ENCODE measurements around the gene GPR37.

Gene GPR37

GRCh38 chr7:124724507-124725192, 40.9 kb downstream of the GPR37 start:
- DNase-seq (ENCODE audit: low read depth, low spot score), result no peak

DNA sequence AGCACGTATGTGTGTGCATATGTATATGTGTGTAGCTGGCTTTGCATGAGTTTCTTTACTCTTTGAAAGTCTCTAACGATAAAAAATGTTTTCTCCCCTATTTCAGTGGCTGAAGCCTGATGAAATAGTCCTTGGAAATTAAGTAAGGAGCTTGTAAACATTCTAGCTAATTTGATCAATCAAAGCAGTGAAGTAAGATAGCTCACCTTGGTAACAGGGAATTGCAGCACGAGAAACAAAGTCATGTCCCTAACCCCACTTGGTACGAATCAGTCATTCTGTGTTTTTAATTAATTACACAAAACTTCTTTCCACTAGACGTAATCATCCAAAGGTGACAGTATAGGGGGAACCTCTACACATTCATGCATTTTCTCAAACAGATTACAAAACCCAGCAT, 41.5 kb downstream of the GPR37 start:
- DNase-seq (ENCODE audit: low read depth, low spot score), result no peak

GRCh38 chr7:124723012-124723411, 42.6 kb downstream of the GPR37 start:
- DNase-seq (ENCODE audit: low read depth, low spot score), result peak; percentile 56

DNA sequence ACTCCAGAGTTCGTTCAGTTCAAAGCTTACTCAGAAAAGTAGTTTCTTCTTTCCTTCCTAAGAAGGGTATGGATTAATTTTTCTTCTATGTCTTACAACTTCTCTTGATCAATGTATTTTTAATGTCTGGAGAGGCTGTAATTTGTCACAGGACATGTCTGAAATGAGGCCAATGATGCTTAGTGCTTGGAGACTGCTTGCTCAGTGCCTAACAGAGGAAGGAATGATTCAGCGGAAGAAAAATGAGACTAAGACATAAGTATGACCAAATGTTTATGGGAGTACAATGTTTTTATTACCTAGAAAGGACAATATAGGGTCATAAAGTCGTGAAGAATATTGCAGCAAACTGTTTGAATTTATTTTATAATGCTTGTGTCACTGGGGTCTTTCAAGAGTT, 43.3 kb downstream of the GPR37 start:
- no peak for DNase-seq (ENCODE audit: low read depth, low spot score)

- peak; percentile 11 for DNase-seq (ENCODE audit: low read depth, low spot score)
Observed at GRCh38 chr7:124720195-124720594, 45.4 kb downstream of the GPR37 start.

- no peak for DNase-seq (ENCODE audit: low read depth, low spot score)
Observed at GRCh38 chr7:124718032-124718766, 47.4 kb downstream of the GPR37 start.

GRCh38 chr7:124716894-124717293, 48.7 kb downstream of the GPR37 start:
- no peak for DNase-seq (ENCODE audit: low read depth, low spot score)

GRCh38 chr7:124713086-124713485, 52.5 kb downstream of the GPR37 start:
- DNase-seq (ENCODE audit: low read depth, low spot score), result peak; percentile 37

DNA sequence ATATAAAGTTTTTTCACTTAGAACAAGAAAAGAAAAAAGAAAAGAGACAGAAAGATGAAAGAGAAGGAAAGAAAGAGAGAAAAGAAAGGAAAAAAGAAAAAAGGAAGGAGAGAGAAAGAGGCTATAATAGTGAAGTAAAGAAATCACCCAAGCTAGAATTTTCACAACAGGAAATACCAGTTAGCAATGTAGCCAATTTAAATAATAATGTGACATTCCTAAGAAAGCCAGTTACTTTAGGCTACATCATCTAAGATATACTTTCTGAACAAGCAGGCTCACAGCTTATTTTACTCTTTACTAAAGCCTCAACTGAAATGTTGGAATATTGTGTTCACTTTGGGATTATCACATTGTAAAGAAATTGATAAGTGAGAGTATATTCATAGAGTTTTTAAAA, 53.6 kb downstream of the GPR37 start:
- no peak for DNase-seq (ENCODE audit: low read depth, low spot score)

GRCh38 chr7:124702385-124702784, 63.2 kb downstream of the GPR37 start:
- peak; percentile 44 for DNase-seq (ENCODE audit: low read depth, low spot score)

- peak; percentile 14 for DNase-seq (ENCODE audit: low read depth, low spot score)
Observed at GRCh38 chr7:124701955-124702354, 63.6 kb downstream of the GPR37 start.

GRCh38 chr7:124700655-124701054, 64.9 kb downstream of the GPR37 start:
- DNase-seq (ENCODE audit: low read depth, low spot score), result peak; percentile 26

- no peak for DNase-seq (ENCODE audit: low read depth, low spot score)
Observed at GRCh38 chr7:124698964-124699363, 66.6 kb downstream of the GPR37 start.

GRCh38 chr7:124697746-124698145, 67.8 kb downstream of the GPR37 start:
- no peak for DNase-seq (ENCODE audit: low read depth, low spot score)
